ENCODE data around the gene PHPT1. TPM values are rescaled to one million over a fixed set of nuclear protein-coding genes. Genes with fewer than 3 reads are reported as not detected.
"Not testable (repeated sequence)": the region's sequence is repeated elsewhere in the genome, so short reads cannot be mapped to it uniquely, and the experiment has no call there.

Gene PHPT1
- total RNA-seq, 1 experiment from 2014 or later: 161 TPM

DNA sequence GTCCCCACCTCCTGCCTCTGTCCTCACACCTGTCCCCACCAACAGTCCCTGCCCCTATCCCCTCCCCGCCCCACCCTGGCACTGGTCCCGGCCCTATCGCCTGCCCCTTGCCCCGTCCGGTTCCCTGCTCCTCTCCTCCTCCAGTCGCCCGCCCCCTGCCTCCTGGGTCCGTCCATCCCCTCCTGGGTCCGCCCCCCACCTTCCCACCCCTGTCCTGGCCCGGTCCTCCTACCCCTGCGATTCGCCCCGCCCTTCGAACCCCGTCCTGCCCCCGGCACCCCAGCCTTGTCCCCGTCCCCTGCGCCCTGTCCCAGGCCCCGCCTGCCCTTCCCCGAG lies 16.5 kb downstream of the PHPT1 start:
- Histone ChIP-seq H3K9me3 (ENCODE audit: control insufficient read depth, low read depth, low read length) (peaks cover 5% of the 10 kb centered on the region), H3K9ac (ENCODE audit: extremely low read depth, insufficient read length, low read length) (peak overlapping the region; percentile 57), H2BK20ac (ENCODE audit: low read depth, low read length, poor library complexity, severe bottlenecking) (no peak overlapping the region), H2BK12ac (ENCODE audit: insufficient read length, low read depth, low read length) (no peak overlapping the region), H3K18ac (ENCODE audit: insufficient read length, low read depth, low read length) (no peak overlapping the region), H4K8ac (replicated peaks; ENCODE audit: insufficient read length, low read depth, low read length) (no peak overlapping the region), H3K79me1 (ENCODE audit: insufficient read depth, low read depth, low read length, poor library complexity, severe bottlenecking) (peaks cover 2% of the 10 kb centered on the region), H3K14ac (ENCODE audit: insufficient read depth, low read length) (0 out of 2 replicates have a peak overlapping the region, but pooled peaks have one; percentile 70), H3K23ac (ENCODE audit: insufficient read length, low read depth, low read length) (no peak overlapping the region), H3K27ac (ENCODE audit: insufficient read length, low read depth, low read length) (no peak overlapping the region), H3T11ph (ENCODE audit: low read length) (no peak overlapping the region), H2AK5ac (ENCODE audit: insufficient read length, low read length) (no peak overlapping the region), H3K79me2 (ENCODE audit: insufficient read depth, low read length) (peaks cover 2% of the 10 kb centered on the region; the same call in 1 of the 2 replicates), H3K56ac (ENCODE audit: insufficient read length, low read depth, low read length) (no peak overlapping the region), H3K4me2 (ENCODE audit: insufficient read depth, insufficient read length, low read length) (peak overlapping the region; percentile 46), H2BK15ac (ENCODE audit: low read depth, low read length) (no peak overlapping the region), H3K23me2 (ENCODE audit: insufficient read length, low read depth, low read length, poor library complexity, severe bottlenecking) (peaks cover 4% of the 10 kb centered on the region), H4K91ac (ENCODE audit: insufficient read length, low read depth, low read length) (no peak overlapping the region), H4K20me1 (ENCODE audit: control insufficient read depth, insufficient read depth, insufficient read length) (no peaks in the 10 kb centered on the region), H3K4ac (ENCODE audit: low read depth, low read length) (no peak overlapping the region), H4K5ac (ENCODE audit: insufficient read length, low read depth, low read length) (no peak overlapping the region), H2AFZ (ENCODE audit: low read length) (no peak overlapping the region), H2BK120ac (ENCODE audit: low read depth, low read length, poor library complexity, severe bottlenecking) (no peak overlapping the region), H2BK5ac (ENCODE audit: insufficient read length, low read length) (no peak overlapping the region), H3K4me1 (ENCODE audit: insufficient read depth, low read length) (0 out of 2 replicates have a peak, but pooled peaks cover 3% of the 10 kb centered on the region), H3K27me3 (ENCODE audit: insufficient read depth, low read length) (no peaks in the 10 kb centered on the region)
- Mint-ChIP-seq H3K4me1 (peaks cover 5 to 6% of the 10 kb centered on the region in 2 experiments), H3K36me3 (ENCODE audit: insufficient read depth in 1 of 3, low read depth in 3 of 3) (peaks cover 22 to 56% (median 54%) of the 10 kb centered on the region in 3 experiments), H3K27me3 (ENCODE audit: low read depth) (peaks cover 10% of the 10 kb centered on the region), H3K4me3 (peak overlapping the region; percentile 78 to 84), H3K9me3 (peaks cover 21 to 36% of the 10 kb centered on the region in 2 experiments), H3K27ac (no peak overlapping the region; a peak in 1 of 7 replicates)
- TF ChIP-seq, protein P1, sequence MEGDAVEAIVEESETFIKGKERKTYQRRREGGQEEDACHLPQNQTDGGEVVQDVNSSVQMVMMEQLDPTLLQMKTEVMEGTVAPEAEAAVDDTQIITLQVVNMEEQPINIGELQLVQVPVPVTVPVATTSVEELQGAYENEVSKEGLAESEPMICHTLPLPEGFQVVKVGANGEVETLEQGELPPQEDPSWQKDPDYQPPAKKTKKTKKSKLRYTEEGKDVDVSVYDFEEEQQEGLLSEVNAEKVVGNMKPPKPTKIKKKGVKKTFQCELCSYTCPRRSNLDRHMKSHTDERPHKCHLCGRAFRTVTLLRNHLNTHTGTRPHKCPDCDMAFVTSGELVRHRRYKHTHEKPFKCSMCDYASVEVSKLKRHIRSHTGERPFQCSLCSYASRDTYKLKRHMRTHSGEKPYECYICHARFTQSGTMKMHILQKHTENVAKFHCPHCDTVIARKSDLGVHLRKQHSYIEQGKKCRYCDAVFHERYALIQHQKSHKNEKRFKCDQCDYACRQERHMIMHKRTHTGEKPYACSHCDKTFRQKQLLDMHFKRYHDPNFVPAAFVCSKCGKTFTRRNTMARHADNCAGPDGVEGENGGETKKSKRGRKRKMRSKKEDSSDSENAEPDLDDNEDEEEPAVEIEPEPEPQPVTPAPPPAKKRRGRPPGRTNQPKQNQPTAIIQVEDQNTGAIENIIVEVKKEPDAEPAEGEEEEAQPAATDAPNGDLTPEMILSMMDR (conservative IDR thresholded peaks at IDR 0.05): no peak
- no CpG with 5 or more reads among the region's 20 CpGs for WGBS (ENCODE audit: extremely low coverage, insufficient read length, low lambda C conversion rate)
- peak; percentile 28 for DNase-seq

DNA sequence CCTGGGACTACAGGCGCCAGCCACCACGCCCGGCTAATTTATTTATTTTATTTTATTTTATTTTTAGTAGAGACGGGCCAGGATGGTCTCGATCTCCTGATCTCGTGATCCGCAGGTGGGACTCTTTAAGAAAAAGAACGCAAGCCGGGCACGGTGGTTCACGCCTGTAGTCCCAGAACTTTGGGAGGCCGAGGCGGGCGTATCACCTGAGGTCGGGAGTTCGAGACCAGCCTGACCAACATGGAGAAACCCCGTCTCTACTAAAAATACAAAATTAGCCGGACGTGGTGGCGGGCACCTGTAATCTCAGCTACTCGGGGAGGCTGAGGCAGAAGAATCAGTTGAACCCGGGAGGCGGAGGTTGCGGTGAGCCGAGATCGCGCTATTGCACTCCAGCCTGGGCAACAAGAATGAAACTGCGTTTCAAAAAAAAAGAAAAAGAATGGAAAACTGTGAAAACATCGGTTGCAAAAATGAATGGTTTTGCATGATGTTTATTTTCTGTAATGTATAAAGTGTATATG lies 17.8 kb downstream of the PHPT1 start:
- H2AK5ac ChIP-seq (ENCODE audit: insufficient read length, low read length); H2BK20ac ChIP-seq (ENCODE audit: low read depth, low read length, poor library complexity, severe bottlenecking); H3K9me3 ChIP-seq (ENCODE audit: control insufficient read depth, low read depth, low read length); H3K56ac ChIP-seq (ENCODE audit: insufficient read length, low read depth, low read length); H4K8ac ChIP-seq (replicated peaks; ENCODE audit: insufficient read length, low read depth, low read length); H3K23ac ChIP-seq (ENCODE audit: insufficient read length, low read depth, low read length); H3K18ac ChIP-seq (ENCODE audit: insufficient read length, low read depth, low read length); H2AFZ ChIP-seq (ENCODE audit: low read length); H3K79me2 ChIP-seq (ENCODE audit: insufficient read depth, low read length); H3K4ac ChIP-seq (ENCODE audit: low read depth, low read length); H4K91ac ChIP-seq (ENCODE audit: insufficient read length, low read depth, low read length); H2BK120ac ChIP-seq (ENCODE audit: low read depth, low read length, poor library complexity, severe bottlenecking); DNase-seq; H3T11ph ChIP-seq (ENCODE audit: low read length); H3K4me1 Mint-ChIP-seq; H3K14ac ChIP-seq (ENCODE audit: insufficient read depth, low read length); H3K27ac ChIP-seq (ENCODE audit: insufficient read length, low read depth, low read length); H2BK15ac ChIP-seq (ENCODE audit: low read depth, low read length); H3K27me3 ChIP-seq (ENCODE audit: insufficient read depth, low read length); H4K5ac ChIP-seq (ENCODE audit: insufficient read length, low read depth, low read length); H3K23me2 ChIP-seq (ENCODE audit: insufficient read length, low read depth, low read length, poor library complexity, severe bottlenecking); H3K4me2 ChIP-seq (ENCODE audit: insufficient read depth, insufficient read length, low read length); H3K9ac ChIP-seq (ENCODE audit: extremely low read depth, insufficient read length, low read length); H3K4me1 ChIP-seq (ENCODE audit: insufficient read depth, low read length); H3K79me1 ChIP-seq (ENCODE audit: insufficient read depth, low read depth, low read length, poor library complexity, severe bottlenecking); H4K20me1 ChIP-seq (ENCODE audit: control insufficient read depth, insufficient read depth, insufficient read length); H2BK5ac ChIP-seq (ENCODE audit: insufficient read length, low read length); H3K27ac Mint-ChIP-seq; H2BK12ac ChIP-seq (ENCODE audit: insufficient read length, low read depth, low read length): not testable (repeated sequence)
- no CpG with 5 or more reads among the region's 29 CpGs for WGBS (ENCODE audit: extremely low coverage, insufficient read length, low lambda C conversion rate)
- Mint-ChIP-seq H3K9me3 (peaks cover 31 to 47% of the 10 kb centered on the region in 2 experiments), H3K4me3 (peak overlapping the region; percentile 63 to 81), H3K36me3 (ENCODE audit: insufficient read depth in 1 of 3, low read depth in 3 of 3) (peaks cover 22 to 54% (median 50%) of the 10 kb centered on the region in 3 experiments), H3K27me3 (ENCODE audit: low read depth) (peaks cover 12% of the 10 kb centered on the region)
